Measurements from ENCODE around the gene LY6G6D.

LY6G6D gene

GRCh38 chr6:31767096-31767645, 52.0 kb downstream of the LY6G6D start:
- DNase-seq: no peak

Measured in DMS79 treated with DMSO at 0.1 percent for 48 hours (cell line).